GM12878 (cell line): ENCODE results near the gene C4B. TPM values are rescaled to one million over a fixed set of nuclear protein-coding genes. Genes with fewer than 3 reads are reported as not detected.

ENCODE experiments used
- ATAC-seq: fragments of 200-7000 bp; cut with Tn5 transposase; 3 replicates; pipeline ENCODE4 v1.9.1; 2020; ENCODE audit warnings: mild to moderate bottlenecking, moderate library complexity
- BruUV-seq: library from RNA; stranded (reverse); fragments of 400-500 nt; replicated peaks from 2 replicates; lab custom pipeline; 2021; lab: Mats Ljungman, UMichigan
- CTCF ChIA-PET: fragments of 300-600 bp; sonication (Branson Sonifier 250); formaldehyde crosslinking; extraction: SDS; loops from one replicate; lab custom pipeline; 2021; ENCODE audit warnings: inconsistent platforms; lab: Yijun Ruan, JAX
- POLR2A ChIA-PET: fragments of 350-600 bp; formaldehyde crosslinking; extraction: SDS; loops from one replicate; lab custom pipeline; 2021; ENCODE audit warnings: inconsistent platforms; lab: Charles Lee
- RAD21 ChIA-PET: fragments of 300-600 bp; sonication (Branson Sonifier 250); formaldehyde crosslinking; loops from one replicate; lab custom pipeline; 2023; ENCODE audit warnings: antibody characterized with exemption; ENCODE audit not compliant: unreplicated experiment; lab: Charles Lee
- SMC1A ChIA-PET: fragments of 300-600 bp; sonication (Branson Sonifier 250); formaldehyde crosslinking; loops from one replicate; lab custom pipeline; 2023; ENCODE audit not compliant: unreplicated experiment, uncharacterized antibody; lab: Charles Lee
- DNase-seq: peaks from one replicate; pipeline ENCODE4 v3.0.0-alpha.2; 2011; ENCODE audit warnings: low read depth, low spot score
- FAIRE-seq: peaks from 3 replicates; lab custom pipeline; 2011; peaks lifted over from hg19 to GRCh38; lab: Jason Lieb, UNC
- H2AFZ ChIP-seq: 2 replicates; pipeline ENCODE4 v1.6.0; 2011; ENCODE audit warnings: low read depth, low read length, control low read depth; ENCODE audit not compliant: control insufficient read depth
- H3K27ac ChIP-seq: 2 replicates; pipeline ENCODE4 v1.5.1; 2011; ENCODE audit warnings: control low read depth; ENCODE audit not compliant: control insufficient read depth, insufficient read depth
- H3K27me3 ChIP-seq, 2 experiments: replicated peaks in 1 of 2; 2 replicates each; pipeline versions ENCODE4 v1.6.0 to v1.6.1; 2011; ENCODE audit warnings: low read length in 1 of 2; ENCODE audit not compliant: control insufficient read depth in 2 of 2, insufficient read depth in 2 of 2
- H3K36me3 ChIP-seq, 2 experiments: 2 replicates each; pipeline ENCODE4 v1.5.1; 2011; ENCODE audit warnings: low read length in 1 of 2; ENCODE audit not compliant: control insufficient read depth in 2 of 2, insufficient read depth in 2 of 2
- H3K4me1 ChIP-seq: 2 replicates; pipeline ENCODE4 v1.6.1; 2011; ENCODE audit warnings: mild to moderate bottlenecking, low read length, moderate library complexity, mixed read lengths; ENCODE audit not compliant: control insufficient read depth, insufficient read depth
- H3K4me2 ChIP-seq: 2 replicates; pipeline ENCODE4 v1.6.0; 2011; ENCODE audit warnings: control low read depth; ENCODE audit not compliant: control insufficient read depth, insufficient read depth
- H3K4me3 ChIP-seq: fragments of 200-600 bp; sonication (generic); 2 replicates; pipeline ENCODE4 v1.5.1; 2016
- H3K79me2 ChIP-seq: 2 replicates; pipeline ENCODE4 v1.6.0; 2011; ENCODE audit warnings: low read length; ENCODE audit not compliant: control insufficient read depth, insufficient read depth
- H3K9ac ChIP-seq: 2 replicates; pipeline ENCODE4 v1.8.0; 2011; ENCODE audit warnings: low read length, control low read depth, mixed read lengths; ENCODE audit not compliant: control insufficient read depth, insufficient read depth
- H3K9me3 ChIP-seq: replicated peaks from 3 replicates; pipeline ENCODE4 v1.5.1; 2011; ENCODE audit warnings: mild to moderate bottlenecking, low read length; ENCODE audit not compliant: control insufficient read depth, insufficient read depth
- H4K20me1 ChIP-seq: 2 replicates; pipeline ENCODE4 v1.6.0; 2011; ENCODE audit not compliant: control insufficient read depth, insufficient read depth
- BCL11A ChIP-seq: IDR thresholded peaks from 2 replicates; pipeline ENCODE4 v1.6.1; 2011; ENCODE audit warnings: low read depth, low read length
- CEBPB ChIP-seq, 2 experiments: fragments of 150-350 bp in 1 of 2; IDR thresholded peaks; 2 replicates each; pipeline ENCODE4 v1.6.1; 2012 to 2014; ENCODE audit warnings: low read depth in 2 of 2, low read length in 2 of 2, borderline replicate concordance in 1 of 2, inconsistent platforms in 1 of 2
- EZH2 ChIP-seq: IDR thresholded peaks from 2 replicates; pipeline ENCODE4 v1.6.1; 2012; ENCODE audit warnings: low read depth, mild to moderate bottlenecking, control low read depth, inconsistent platforms, low read length, borderline replicate concordance; ENCODE audit not compliant: control insufficient read depth
- GATAD2B ChIP-seq: fragments of 450-650 bp; conservative IDR thresholded peaks from 2 replicates; pipeline ENCODE4 v1.6.1; 2017; ENCODE audit warnings: low read depth, mild to moderate bottlenecking, moderate library complexity
- HDAC2 ChIP-seq: fragments of 200-600 bp; sonication (generic); IDR thresholded peaks from 2 replicates; pipeline ENCODE4 v1.6.1; 2017
- IRF4 ChIP-seq: IDR thresholded peaks from 2 replicates; pipeline ENCODE4 v1.6.1; 2011; ENCODE audit warnings: low read depth, low read length
- NFYA ChIP-seq: IDR thresholded peaks from 2 replicates; pipeline ENCODE4 v1.6.1; 2011; ENCODE audit warnings: low read depth, mild to moderate bottlenecking, low read length, improper control_type of control experiment, borderline replicate concordance
- POU2F2 ChIP-seq: IDR thresholded peaks from 3 replicates; pipeline ENCODE4 v1.6.1; 2011; ENCODE audit warnings: low read depth, mild to moderate bottlenecking, low read length, borderline replicate concordance
- STAT3 ChIP-seq: IDR thresholded peaks from 2 replicates; pipeline ENCODE4 v1.6.1; 2011; ENCODE audit warnings: low read depth, low read length, improper control_type of control experiment
- whole genome bisulfite sequencing: methylation state at CpG from one replicate; pipeline ENCODE4 v1.1.6; 2016; ENCODE audit warnings: low lambda C conversion rate; ENCODE audit not compliant: insufficient replicate concordance, insufficient coverage; ENCODE audit errors: missing lambda C conversion rate; 5-methylcytosine and 5-hydroxymethylcytosine counted together
- in situ Hi-C: fragments of 300-500 bp; cut with MboI; formaldehyde crosslinking; loops from 9 replicates; pipeline ENCODE4 v1.14.3; 2018; ENCODE audit warnings: mixed read lengths
- intact Hi-C: fragments of 100-400 bp; cut with micrococcal nuclease; formaldehyde crosslinking; loops from one replicate; pipeline ENCODE4 v1.14.2; 2022; ENCODE audit not compliant: unreplicated experiment
- polyA plus RNA-seq, 11 experiments: library from polyadenylated mRNA; depleted of rRNA in 4 of 11; unstranded in 6 of 11; stranded (reverse) in 5 of 11; fragments of >200 nt; fragmentation: Nextera tagmentation in 4 of 11; fragmentation: Illumina TruSeq in 1 of 11; extraction: Ambion mirVana in 4 of 11; extraction: Trizol in 1 of 11; gene quantifications; 1 replicate in 1 of 11; 2 replicates in 10 of 11; pipeline versions ENCODE4 v1.2.1 to v1.2.3, GENCODE V29; 2011 to 2016; ENCODE audit warnings: inconsistent platforms in 2 of 11, missing spikeins in 2 of 11, low read depth in 1 of 11
- total RNA-seq, 4 experiments: library from RNA; depleted of rRNA in 3 of 4; stranded (reverse); fragments of >200 nt in 3 of 4; fragmentation: Illumina TruSeq in 1 of 4; extraction: Trizol in 1 of 4; gene quantifications; 2 replicates each; pipeline versions ENCODE4 v1.2.1 to v1.2.3, GENCODE V29; 2013 to 2021
- TF ChIP-seq, protein P1 (sequence below): IDR thresholded peaks from 2 replicates; pipeline ENCODE4 v1.6.1; 2011; ENCODE audit warnings: low read depth, mild to moderate bottlenecking, low read length, moderate library complexity, borderline replicate concordance; ENCODE audit errors: extremely low read depth
- TF ChIP-seq, protein P2 (sequence below): fragments of 450-650 bp; IDR thresholded peaks from 2 replicates; pipeline ENCODE4 v1.6.1; 2017; ENCODE audit warnings: borderline replicate concordance

The C4B gene
- total and polyA plus RNA-seq, 10 of the 15 experiments (the other 5 are each of a cell fraction or from before 2014, with no cell fraction given), result 0.13 to 5.6 (median 1.7) TPM; not detected in 1

DNA sequence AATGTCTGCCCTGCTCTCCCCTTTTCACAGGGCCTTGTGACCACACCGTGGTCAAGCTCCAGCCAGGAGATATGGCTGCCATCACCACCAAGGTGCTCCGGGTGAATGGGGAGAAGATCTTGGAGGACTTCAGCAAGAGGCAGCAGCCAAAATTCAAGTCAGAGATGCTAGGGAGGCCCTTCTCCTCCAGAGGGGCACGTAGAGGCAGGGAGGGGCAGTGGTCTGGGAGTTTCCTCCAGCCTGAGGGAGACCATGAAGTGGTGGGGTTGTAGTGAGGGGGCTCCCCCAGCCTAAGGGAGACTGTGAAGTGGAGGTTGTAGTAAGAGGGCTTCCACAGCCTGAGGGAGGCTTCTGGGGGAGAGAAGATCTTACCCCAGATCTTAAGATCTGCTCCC is 46.7 kb upstream of the C4B start:
- ChIA-PET POLR2A (no interaction called here), SMC1A (no interaction called here), CTCF (interaction anchor here (1.1 kb wide), 1 partner anchor 16 kb away, joined by 3 read pairs; no protein-coding TSS in a partner anchor), RAD21 (no interaction called here)
- BruUV-seq, result no TSS peak
- FAIRE-seq, result no peak
- Histone ChIP-seq H3K9ac (no peak overlapping the region), H3K27ac (no peak overlapping the region), H3K36me3 (peaks cover 18 to 22% of the 10 kb centered on the region in 2 experiments), H2AFZ (no peak overlapping the region), H3K4me1 (peaks cover 10% of the 10 kb centered on the region), H3K79me2 (peaks cover 19% of the 10 kb centered on the region), H3K27me3 (no peaks in the 10 kb centered on the region), H3K4me3 (no peak overlapping the region), H3K4me2 (no peak overlapping the region), H3K9me3 (no peaks in the 10 kb centered on the region), H4K20me1 (no peaks in the 10 kb centered on the region)
- TF ChIP-seq BCL11A (no peak), HDAC2 (no peak), NFYA (no peak)
- TF ChIP-seq, protein P1, sequence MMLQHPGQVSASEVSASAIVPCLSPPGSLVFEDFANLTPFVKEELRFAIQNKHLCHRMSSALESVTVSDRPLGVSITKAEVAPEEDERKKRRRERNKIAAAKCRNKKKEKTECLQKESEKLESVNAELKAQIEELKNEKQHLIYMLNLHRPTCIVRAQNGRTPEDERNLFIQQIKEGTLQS, result no peak
- WGBS, result 96% methylated on average over 3 of the region's 3 CpGs
- DNase-seq, result no peak
- in situ Hi-C loops, result no loop called here
- intact Hi-C loops, result no loop called here
- no peak for ATAC-seq

DNA sequence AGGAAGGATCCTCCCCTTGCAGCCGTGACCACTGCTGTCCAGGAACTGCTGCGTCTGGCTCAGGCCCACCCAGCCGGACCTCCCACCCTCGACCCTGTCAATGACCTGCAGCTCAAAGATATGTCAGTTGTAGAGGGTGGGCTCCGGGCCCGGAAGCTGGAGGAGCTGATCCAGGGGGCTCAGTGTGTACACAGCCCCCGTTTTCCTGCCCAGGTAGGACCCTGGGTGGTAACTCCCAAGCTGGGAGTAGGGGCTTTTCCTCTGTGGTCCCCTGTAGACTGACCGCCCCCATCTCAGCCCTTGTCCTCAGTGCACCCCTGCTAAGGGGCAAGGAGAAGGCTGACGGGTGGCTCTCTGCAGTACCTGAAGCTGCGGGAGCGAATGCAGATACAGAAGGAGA is 46.3 kb upstream of the C4B start:
- intact Hi-C loops, result no loop called here
- ChIA-PET RAD21 (no interaction called here), SMC1A (no interaction called here), CTCF (interaction anchor here (1.1 kb wide), 1 partner anchor 16 kb away, joined by 3 read pairs; no protein-coding TSS in a partner anchor), POLR2A (no interaction called here)
- TF ChIP-seq, protein P2, sequence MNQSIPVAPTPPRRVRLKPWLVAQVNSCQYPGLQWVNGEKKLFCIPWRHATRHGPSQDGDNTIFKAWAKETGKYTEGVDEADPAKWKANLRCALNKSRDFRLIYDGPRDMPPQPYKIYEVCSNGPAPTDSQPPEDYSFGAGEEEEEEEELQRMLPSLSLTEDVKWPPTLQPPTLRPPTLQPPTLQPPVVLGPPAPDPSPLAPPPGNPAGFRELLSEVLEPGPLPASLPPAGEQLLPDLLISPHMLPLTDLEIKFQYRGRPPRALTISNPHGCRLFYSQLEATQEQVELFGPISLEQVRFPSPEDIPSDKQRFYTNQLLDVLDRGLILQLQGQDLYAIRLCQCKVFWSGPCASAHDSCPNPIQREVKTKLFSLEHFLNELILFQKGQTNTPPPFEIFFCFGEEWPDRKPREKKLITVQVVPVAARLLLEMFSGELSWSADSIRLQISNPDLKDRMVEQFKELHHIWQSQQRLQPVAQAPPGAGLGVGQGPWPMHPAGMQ, result no peak
- TF ChIP-seq CEBPB (IDR thresholded peaks at IDR 0.05; ENCODE audit: borderline replicate concordance in 1 of 2, low read depth in 2 of 2, low read length in 2 of 2) (no peak), POU2F2 (no peak), GATAD2B (no peak), IRF4 (no peak), STAT3 (no peak), HDAC2 (no peak), EZH2 (no peak)
- FAIRE-seq (no peak), ATAC-seq (no peak), DNase-seq (no peak)
- Histone ChIP-seq H3K4me1 (peaks cover 13% of the 10 kb centered on the region), H3K4me2 (no peak overlapping the region), H2AFZ (no peak overlapping the region), H3K4me3 (no peak overlapping the region), H3K9me3 (no peaks in the 10 kb centered on the region), H3K36me3 (peaks cover 15 to 22% of the 10 kb centered on the region in 2 experiments), H3K79me2 (peaks cover 22% of the 10 kb centered on the region), H3K9ac (no peak overlapping the region), H3K27ac (no peak overlapping the region), H4K20me1 (no peaks in the 10 kb centered on the region), H3K27me3 (no peaks in the 10 kb centered on the region)
- BruUV-seq, result no TSS peak
- WGBS, result 86% methylated on average over 9 of the region's 11 CpGs
- in situ Hi-C loops, result no loop called here
